Mucosa of descending colon (tissue), 3 donors: ENCODE measurements around the gene KDR. TPM values are rescaled to one million over a fixed set of nuclear protein-coding genes. Genes with fewer than 3 reads are reported as not detected.

Experiments used
- ATAC-seq: fragments of 200-7000 bp; cut with Tn5 transposase; one replicate; pipeline ENCODE4 v1.9.1; 2020; ENCODE audit warnings: mild to moderate bottlenecking, moderate library complexity
- DNase-seq, 3 donors: peaks; one replicate each; pipeline ENCODE4 v3.0.0-alpha.2; 2020
- H3K36me3 ChIP-seq: fragments of 200-600 bp; one replicate; pipeline ENCODE4 v1.8.0; 2021; ENCODE audit warnings: low read depth, mild to moderate bottlenecking
- H3K4me1 ChIP-seq: fragments of 200-600 bp; one replicate; pipeline ENCODE4 v1.8.0; 2021; ENCODE audit warnings: low read depth, mild to moderate bottlenecking
- H3K4me3 ChIP-seq: fragments of 200-600 bp; one replicate; pipeline ENCODE4 v1.8.0; 2021; ENCODE audit warnings: mild to moderate bottlenecking
- H3K9me3 ChIP-seq: fragments of 200-600 bp; one replicate; pipeline ENCODE4 v1.8.0; 2021; ENCODE audit warnings: mild to moderate bottlenecking
- intact Hi-C, 2 donors: fragments of 100-400 bp; cut with DNase I in 1 of 2; cut with micrococcal nuclease in 1 of 2; formaldehyde crosslinking; loops; one replicate each; pipeline versions ENCODE4 v1.11.0 to v1.11.1; 2022; cut with DNase I, micrococcal nuclease
- total RNA-seq, 3 donors: library from RNA; stranded (reverse); fragmentation: NEBNext Ultra II Directional in 2 of 3; extraction: Animal tissue kit (Norgen Biotek cat#: 25700) in 2 of 3; gene quantifications; one replicate each; pipeline versions ENCODE4 v1.2.1 to v1.2.4, GENCODE V29; 2021 to 2023
- TF ChIP-seq, protein P1 (sequence below): fragments of 200-600 bp; IDR thresholded peaks from one replicate; pipeline ENCODE4 v1.8.0; 2022; ENCODE audit warnings: antibody characterized with exemption, mild to moderate bottlenecking
- donor health status: DM: no; HTN: no; CAD: no; lungs with moderate emphysema.
- donor health status: DM: no; HTN: no; CAD: no.
- donor health status: DM: no; HTN: yes; CAD: no.

KDR gene
- total RNA-seq, 3 donors from 2014 or later = 2.4 to 5.8 (median 5.1) TPM

DNA sequence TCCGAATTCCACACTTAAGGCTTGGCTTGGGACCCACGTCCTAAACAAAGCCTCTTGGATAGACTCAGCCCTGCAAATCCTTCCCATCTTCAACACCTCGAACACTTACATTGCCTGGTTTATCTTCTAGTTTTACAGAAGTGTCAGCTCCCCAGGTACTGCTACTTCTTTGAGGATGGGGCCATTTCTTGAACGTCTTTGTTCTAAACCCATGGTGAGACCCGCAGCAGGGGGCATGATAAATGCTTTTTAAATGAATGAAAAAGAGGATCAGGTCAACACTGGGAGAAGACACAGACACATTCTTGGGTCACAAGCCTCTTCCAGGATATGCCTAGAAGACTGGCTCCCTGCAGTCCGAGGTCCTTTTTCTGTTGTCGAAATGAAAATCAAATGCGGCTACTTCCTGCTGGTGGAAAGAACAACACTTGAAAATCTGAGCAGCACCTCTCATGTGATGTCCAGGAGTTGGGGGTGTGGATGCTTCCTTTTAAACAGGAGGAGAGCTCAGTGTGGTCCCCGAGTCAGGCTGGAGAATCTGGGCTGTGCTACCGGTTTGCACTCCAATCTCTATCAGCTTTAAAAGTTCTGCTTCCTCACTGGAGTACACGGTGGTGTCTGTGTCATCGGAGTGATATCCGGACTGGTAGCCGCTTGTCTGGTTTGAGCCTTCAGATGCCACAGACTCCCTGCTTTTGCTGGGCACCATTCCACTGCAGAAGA is 45.8 kb downstream of the KDR start:
- no peaks in the 10 kb centered on the region for H3K4me1 ChIP-seq
- H3K4me3 ChIP-seq = no peak overlapping the region
- intact Hi-C loops = no loop called here
- TF ChIP-seq, protein P1, sequence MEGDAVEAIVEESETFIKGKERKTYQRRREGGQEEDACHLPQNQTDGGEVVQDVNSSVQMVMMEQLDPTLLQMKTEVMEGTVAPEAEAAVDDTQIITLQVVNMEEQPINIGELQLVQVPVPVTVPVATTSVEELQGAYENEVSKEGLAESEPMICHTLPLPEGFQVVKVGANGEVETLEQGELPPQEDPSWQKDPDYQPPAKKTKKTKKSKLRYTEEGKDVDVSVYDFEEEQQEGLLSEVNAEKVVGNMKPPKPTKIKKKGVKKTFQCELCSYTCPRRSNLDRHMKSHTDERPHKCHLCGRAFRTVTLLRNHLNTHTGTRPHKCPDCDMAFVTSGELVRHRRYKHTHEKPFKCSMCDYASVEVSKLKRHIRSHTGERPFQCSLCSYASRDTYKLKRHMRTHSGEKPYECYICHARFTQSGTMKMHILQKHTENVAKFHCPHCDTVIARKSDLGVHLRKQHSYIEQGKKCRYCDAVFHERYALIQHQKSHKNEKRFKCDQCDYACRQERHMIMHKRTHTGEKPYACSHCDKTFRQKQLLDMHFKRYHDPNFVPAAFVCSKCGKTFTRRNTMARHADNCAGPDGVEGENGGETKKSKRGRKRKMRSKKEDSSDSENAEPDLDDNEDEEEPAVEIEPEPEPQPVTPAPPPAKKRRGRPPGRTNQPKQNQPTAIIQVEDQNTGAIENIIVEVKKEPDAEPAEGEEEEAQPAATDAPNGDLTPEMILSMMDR = no peak
- DNase-seq (no peak), ATAC-seq (no peak)
- no peaks in the 10 kb centered on the region for H3K36me3 ChIP-seq
- no peaks in the 10 kb centered on the region for H3K9me3 ChIP-seq

DNA sequence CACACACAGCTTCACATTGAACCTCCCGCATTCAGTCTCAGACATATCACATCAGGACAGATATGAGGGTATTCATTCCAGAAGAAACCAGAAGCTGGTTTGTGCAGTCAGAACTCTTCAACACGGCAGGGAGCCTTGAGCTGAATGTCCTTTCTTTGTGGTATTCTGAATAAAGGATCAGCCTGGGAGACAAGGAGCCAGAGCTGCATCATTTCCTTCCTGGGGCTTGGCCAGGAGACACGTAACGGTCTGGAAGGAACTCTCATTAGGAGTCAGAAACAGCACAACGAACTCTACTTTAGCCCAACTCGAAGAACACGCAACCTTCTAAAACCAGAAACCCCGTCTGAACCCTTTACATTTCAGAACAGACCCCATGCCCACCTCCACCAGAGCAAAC is 46.4 kb downstream of the KDR start:
- DNase-seq (no peak), ATAC-seq (no peak)
- no peaks in the 10 kb centered on the region for H3K36me3 ChIP-seq
- H3K9me3 ChIP-seq = no peaks in the 10 kb centered on the region
- intact Hi-C loops = no loop called here
- TF ChIP-seq, protein P1 = no peak
- no peaks in the 10 kb centered on the region for H3K4me1 ChIP-seq
- H3K4me3 ChIP-seq = no peak overlapping the region

DNA sequence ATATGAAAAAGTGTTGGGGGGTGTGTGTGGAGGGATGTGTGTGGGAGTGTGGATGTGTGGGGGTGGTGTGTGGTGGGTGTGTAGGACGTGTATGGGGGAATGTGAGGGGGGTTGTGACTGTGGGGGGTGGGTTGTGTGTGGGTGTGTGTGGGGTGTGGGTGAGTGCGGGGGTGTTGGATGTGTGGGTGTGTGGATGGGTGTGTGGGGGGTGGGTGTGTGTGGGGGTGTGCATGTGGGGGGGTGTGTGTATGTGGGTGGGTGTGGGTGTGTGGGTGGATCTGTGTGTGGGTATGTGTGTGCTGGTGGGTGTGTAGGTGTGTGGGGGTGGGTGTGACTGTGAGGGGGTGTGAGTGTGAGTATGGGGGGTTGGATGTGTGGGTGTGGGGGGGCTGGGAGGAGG is 47.8 kb downstream of the KDR start:
- no peaks in the 10 kb centered on the region for H3K36me3 ChIP-seq
- ATAC-seq (no peak), DNase-seq (no peak)
- intact Hi-C loops = no loop called here
- no peak overlapping the region for H3K4me3 ChIP-seq
- no peaks in the 10 kb centered on the region for H3K4me1 ChIP-seq
- TF ChIP-seq, protein P1 = no peak
- H3K9me3 ChIP-seq = no peaks in the 10 kb centered on the region

DNA sequence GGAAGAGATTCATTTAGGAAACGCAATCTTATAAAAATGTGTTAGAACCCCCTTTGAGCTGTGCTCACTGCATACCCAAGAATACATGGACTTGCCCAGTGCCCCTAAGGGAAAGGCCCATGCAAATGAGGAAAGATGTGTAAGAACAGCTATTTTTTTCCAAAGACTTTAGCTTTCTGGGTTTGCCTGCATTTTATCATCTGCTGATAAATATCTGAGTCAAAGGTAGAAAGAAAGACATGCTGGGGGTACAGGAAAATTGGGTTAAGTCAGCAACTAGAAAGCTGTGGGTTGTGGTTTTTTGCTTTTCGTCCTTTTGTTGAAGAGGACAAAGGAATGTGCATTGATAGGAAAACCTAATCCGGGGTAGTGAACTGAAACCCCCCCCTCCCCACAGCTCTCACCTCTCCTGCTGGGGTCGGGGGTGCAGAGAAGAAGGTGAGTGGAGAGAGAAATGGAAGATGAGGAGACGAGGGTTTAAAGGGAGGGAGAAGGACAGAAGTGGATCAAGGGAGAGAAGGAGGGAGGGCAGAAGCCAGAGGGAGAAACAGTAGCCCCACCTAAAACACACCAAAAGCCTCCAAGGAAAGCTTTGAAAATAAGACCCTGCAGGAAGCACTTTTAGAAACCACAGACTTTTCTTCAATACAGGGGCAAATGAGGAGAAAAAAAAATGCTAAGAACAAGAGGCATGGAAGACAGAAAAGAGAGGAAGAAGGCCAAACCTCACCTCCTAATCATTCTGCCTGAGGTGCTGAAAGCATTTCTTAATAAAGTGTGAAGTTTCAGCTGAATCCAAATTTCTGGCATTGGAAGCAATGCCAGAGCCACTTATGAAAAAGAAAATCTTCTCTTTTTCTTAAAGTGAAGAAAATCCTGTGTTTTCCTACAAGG is 49.3 kb downstream of the KDR start:
- H3K9me3 ChIP-seq = no peaks in the 10 kb centered on the region
- no peaks in the 10 kb centered on the region for H3K4me1 ChIP-seq
- DNase-seq (no peak), ATAC-seq (no peak)
- no peaks in the 10 kb centered on the region for H3K36me3 ChIP-seq
- no peak overlapping the region for H3K4me3 ChIP-seq
- TF ChIP-seq, protein P1 = no peak
- intact Hi-C loops = no loop called here

DNA sequence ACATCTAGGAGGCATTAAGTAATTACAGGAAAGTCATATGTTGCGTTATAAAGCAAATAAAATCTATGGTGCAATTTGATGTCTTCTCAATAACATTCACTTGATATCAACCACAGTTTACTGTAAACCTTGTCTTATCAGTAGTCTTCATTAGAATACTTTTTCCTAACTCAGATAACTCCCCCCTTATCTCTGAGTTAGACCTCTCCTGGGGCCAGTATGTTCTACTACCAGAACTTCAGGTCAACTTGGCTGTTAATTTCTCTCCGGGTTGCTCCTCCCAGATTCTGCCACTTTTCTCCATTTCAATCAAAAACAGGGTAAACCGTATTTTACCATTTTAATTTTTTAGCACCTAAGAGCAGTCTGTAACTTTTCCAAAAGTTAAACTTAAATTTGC is 50.0 kb downstream of the KDR start:
- H3K36me3 ChIP-seq = no peaks in the 10 kb centered on the region
- TF ChIP-seq, protein P1 = no peak
- intact Hi-C loops = no loop called here
- DNase-seq (no peak), ATAC-seq (no peak)
- H3K4me1 ChIP-seq = no peaks in the 10 kb centered on the region
- no peak overlapping the region for H3K4me3 ChIP-seq
- H3K9me3 ChIP-seq = no peaks in the 10 kb centered on the region
